HK-2 (cell line): Measurements from ENCODE around the gene PI4K2B.
"Not testable (repeated sequence)": the region's sequence is repeated elsewhere in the genome, so short reads cannot be mapped to it uniquely, and the experiment has no call there.

Experiments
- DNase-seq: peaks from one replicate; pipeline ENCODE4 v3.0.0-alpha.2; 2018; ENCODE audit not compliant: unreplicated experiment

The PI4K2B gene

GRCh38 chr4:25233737-25234389 is at the start of gene PI4K2B:
Gene PI4K2B, plus strand, starts transcription at chr4:25234033. Its CDS starts 131 bp downstream, at chr4:25234164.
- DNase-seq = peak; percentile 94

GRCh38 chr4:25184056-25184455 is 49.8 kb upstream of the PI4K2B start:
- no peak for DNase-seq

- DNase-seq = no peak
Observed at GRCh38 chr4:25190407-25190806, 43.4 kb upstream of the PI4K2B start.

GRCh38 chr4:25198713-25199112 is 35.1 kb upstream of the PI4K2B start:
- DNase-seq = no peak

- no peak for DNase-seq
Observed at GRCh38 chr4:25207997-25208396, 25.8 kb upstream of the PI4K2B start.

- DNase-seq = no peak
Observed at GRCh38 chr4:25209702-25210101, 24.1 kb upstream of the PI4K2B start.

- DNase-seq = no peak
Observed at GRCh38 chr4:25211721-25212120, 22.1 kb upstream of the PI4K2B start.

- no peak for DNase-seq
Observed at GRCh38 chr4:25212822-25213221, 21.0 kb upstream of the PI4K2B start.

GRCh38 chr4:25213347-25213979 is 20.4 kb upstream of the PI4K2B start:
- no peak for DNase-seq

GRCh38 chr4:25214750-25215149 is 19.1 kb upstream of the PI4K2B start:
- not testable (repeated sequence) for DNase-seq

GRCh38 chr4:25215511-25215910 is 18.3 kb upstream of the PI4K2B start:
- no peak for DNase-seq

- no peak for DNase-seq
Observed at GRCh38 chr4:25221377-25221776, 12.5 kb upstream of the PI4K2B start.

- DNase-seq = peak; percentile 45
Observed at GRCh38 chr4:25223802-25224375, 9.9 kb upstream of the PI4K2B start.

GRCh38 chr4:25229804-25230203 is 4.0 kb upstream of the PI4K2B start:
- DNase-seq = no peak

GRCh38 chr4:25233194-25233593 is 639 bp upstream of the PI4K2B start:
- no peak for DNase-seq

GRCh38 chr4:25234390-25235370 is 847 bp downstream of the PI4K2B start:
- DNase-seq = peak; percentile 57

- DNase-seq = no peak
Observed at GRCh38 chr4:25235401-25235800, 1.6 kb downstream of the PI4K2B start.

- DNase-seq = not testable (repeated sequence)
Observed at GRCh38 chr4:25236030-25236429, 2.2 kb downstream of the PI4K2B start.

GRCh38 chr4:25236971-25237370 is 3.1 kb downstream of the PI4K2B start:
- DNase-seq = no peak

GRCh38 chr4:25238052-25238451 is 4.2 kb downstream of the PI4K2B start:
- DNase-seq = no peak

GRCh38 chr4:25239528-25239927 is 5.7 kb downstream of the PI4K2B start:
- not testable (repeated sequence) for DNase-seq

- DNase-seq = not testable (repeated sequence)
Observed at GRCh38 chr4:25240754-25241210, 6.9 kb downstream of the PI4K2B start.
